GM12875 (cell line): ENCODE data around the gene RAB3A.

Experiments used
- H3K4me3 ChIP-seq: one replicate; pipeline ENCODE4 v1.5.1; 2011; ENCODE audit warnings: low read depth, low read length, control low read depth
- TF ChIP-seq, protein P1 (sequence below): IDR thresholded peaks from 2 replicates; pipeline ENCODE4 v1.5.1; 2011; ENCODE audit warnings: low read depth, mild to moderate bottlenecking, control low read depth, inconsistent platforms, low read length, moderate library complexity, borderline replicate concordance; ENCODE audit not compliant: insufficient read depth

RAB3A gene

DNA sequence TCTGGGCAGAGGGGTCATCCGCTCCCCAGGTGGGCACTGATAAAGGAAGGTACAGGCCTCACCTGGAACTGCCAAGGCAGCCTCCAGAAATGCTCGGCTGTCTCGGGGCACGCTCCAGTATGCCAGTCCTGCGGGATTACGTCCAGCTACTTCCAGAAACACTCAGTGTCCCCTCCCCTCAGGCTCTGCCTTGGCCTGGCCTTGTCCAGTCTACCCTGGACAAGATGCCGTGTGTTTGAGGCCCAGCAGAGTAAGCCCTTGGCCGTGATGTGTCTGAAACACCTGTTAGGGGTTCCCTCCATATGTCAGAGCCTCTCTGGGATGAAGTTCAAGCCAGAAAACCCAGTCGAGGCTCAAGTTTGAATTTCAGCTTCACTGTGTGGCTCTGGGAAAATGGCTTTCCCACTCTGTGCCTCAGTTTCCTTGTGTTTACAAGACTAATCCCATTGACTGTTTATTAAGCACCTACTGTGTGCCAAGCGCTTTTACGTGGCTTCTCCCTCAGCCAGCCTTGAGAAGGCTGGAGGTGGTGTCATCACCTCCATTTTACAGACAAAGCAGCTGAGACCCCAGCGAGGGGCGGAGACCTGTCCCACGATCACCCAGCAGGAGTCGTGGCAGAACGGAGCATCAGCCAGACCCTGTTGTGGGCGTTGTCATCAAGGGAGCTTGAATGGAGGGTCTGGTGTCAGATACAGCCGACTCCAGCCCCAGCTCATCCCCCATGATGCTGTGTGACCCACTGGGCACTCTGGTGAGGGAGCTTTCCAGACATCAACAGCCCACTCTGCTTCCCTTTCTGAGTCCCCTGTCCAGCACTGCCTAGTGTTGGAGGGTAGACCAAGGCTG, 52.8 kb downstream of the RAB3A start:
- TF ChIP-seq, protein P1, sequence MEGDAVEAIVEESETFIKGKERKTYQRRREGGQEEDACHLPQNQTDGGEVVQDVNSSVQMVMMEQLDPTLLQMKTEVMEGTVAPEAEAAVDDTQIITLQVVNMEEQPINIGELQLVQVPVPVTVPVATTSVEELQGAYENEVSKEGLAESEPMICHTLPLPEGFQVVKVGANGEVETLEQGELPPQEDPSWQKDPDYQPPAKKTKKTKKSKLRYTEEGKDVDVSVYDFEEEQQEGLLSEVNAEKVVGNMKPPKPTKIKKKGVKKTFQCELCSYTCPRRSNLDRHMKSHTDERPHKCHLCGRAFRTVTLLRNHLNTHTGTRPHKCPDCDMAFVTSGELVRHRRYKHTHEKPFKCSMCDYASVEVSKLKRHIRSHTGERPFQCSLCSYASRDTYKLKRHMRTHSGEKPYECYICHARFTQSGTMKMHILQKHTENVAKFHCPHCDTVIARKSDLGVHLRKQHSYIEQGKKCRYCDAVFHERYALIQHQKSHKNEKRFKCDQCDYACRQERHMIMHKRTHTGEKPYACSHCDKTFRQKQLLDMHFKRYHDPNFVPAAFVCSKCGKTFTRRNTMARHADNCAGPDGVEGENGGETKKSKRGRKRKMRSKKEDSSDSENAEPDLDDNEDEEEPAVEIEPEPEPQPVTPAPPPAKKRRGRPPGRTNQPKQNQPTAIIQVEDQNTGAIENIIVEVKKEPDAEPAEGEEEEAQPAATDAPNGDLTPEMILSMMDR, result no peak
- H3K4me3 ChIP-seq, result no peak overlapping the region

DNA sequence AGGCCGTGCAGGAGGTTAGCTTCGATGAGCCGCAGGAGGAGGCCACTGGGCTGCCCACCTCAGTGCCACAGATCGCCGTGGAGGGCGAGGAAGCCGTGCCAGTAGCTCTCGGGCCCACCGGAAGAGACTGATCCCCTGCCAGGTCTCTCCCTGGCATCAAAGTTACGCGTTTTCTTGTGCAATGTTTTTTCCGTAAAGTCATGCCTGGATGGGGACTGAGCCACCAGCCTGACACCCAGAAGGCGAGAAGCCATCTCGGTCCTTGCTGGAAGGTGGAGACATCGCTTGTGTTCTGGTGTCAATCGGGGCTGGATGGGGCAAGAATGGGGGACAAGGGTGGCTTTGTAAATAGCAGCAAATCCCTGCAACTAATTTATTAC, 54.3 kb downstream of the RAB3A start:
- TF ChIP-seq, protein P1, result no peak
- no peak overlapping the region for H3K4me3 ChIP-seq

DNA sequence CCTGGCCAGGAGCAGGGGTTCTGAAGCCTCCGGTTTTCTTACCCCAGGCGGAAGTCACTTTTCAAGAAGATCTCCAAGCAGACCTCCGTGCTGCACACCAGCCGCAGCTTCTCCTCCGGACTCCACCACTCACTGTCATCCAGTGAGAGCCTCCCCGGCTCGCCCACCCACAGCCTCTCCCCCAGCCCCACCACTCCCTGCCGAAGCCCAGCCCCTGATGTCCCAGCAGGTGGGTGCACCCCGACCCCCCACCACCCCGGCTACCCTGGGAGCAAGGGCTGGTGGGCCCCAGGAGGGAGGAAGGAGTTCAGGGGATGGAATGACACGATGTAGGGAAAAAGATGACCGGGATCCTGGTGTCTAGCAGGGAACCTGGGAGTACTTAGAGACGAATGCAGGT, 56.4 kb downstream of the RAB3A start:
- TF ChIP-seq, protein P1, result no peak
- no peak overlapping the region for H3K4me3 ChIP-seq
